H54 (cell line): ENCODE results near the gene SLC9A3.
A peak's percentile ranks its signal among the peaks of the same experiment; 100 is the strongest.

Source experiments
- DNase-seq: peaks from one replicate; pipeline ENCODE4 v3.0.0; 2011; ENCODE audit warnings: low spot score, mixed read lengths; ENCODE audit not compliant: insufficient read length
- FAIRE-seq: peaks from 3 replicates; lab custom pipeline; 2011; peaks lifted over from hg19 to GRCh38; lab: Jason Lieb, UNC
- POLR2A ChIP-seq: IDR thresholded peaks from 2 replicates; pipeline ENCODE4 v1.6.1; 2011; ENCODE audit warnings: low read depth, mild to moderate bottlenecking, low read length

SLC9A3 gene

GRCh38 chr5:440401-441201 lies 83.6 kb downstream of the SLC9A3 start:
- no peak for TF ChIP-seq POLR2A
- FAIRE-seq (no peak), DNase-seq (no peak)

GRCh38 chr5:439636-440035 lies 84.6 kb downstream of the SLC9A3 start:
- no peak for FAIRE-seq
- TF ChIP-seq POLR2A, result no peak
- DNase-seq, result no peak

GRCh38 chr5:439181-439580 lies 85.1 kb downstream of the SLC9A3 start:
- no peak for TF ChIP-seq POLR2A

GRCh38 chr5:438481-438981 lies 85.7 kb downstream of the SLC9A3 start:
- DNase-seq (no peak), FAIRE-seq (no peak)
- TF ChIP-seq POLR2A, result no peak

More at GRCh38 chr5:439181-439580, 85.1 kb downstream of the SLC9A3 start:
- FAIRE-seq (no peak), DNase-seq (no peak)

GRCh38 chr5:437281-437771 lies 86.9 kb downstream of the SLC9A3 start:
- no peak for TF ChIP-seq POLR2A
- no peak for DNase-seq
- FAIRE-seq, result no peak

- no peak for FAIRE-seq
- no peak for TF ChIP-seq POLR2A
- DNase-seq, result no peak
These were observed 87.6 kb downstream of the SLC9A3 start for GRCh38 chr5:436641-436975.

GRCh38 chr5:435961-436640 lies 88.1 kb downstream of the SLC9A3 start:
- DNase-seq (peak; percentile 67), FAIRE-seq (no peak)
- no peak for TF ChIP-seq POLR2A

GRCh38 chr5:435156-435790 lies 89.0 kb downstream of the SLC9A3 start:
- TF ChIP-seq POLR2A, result no peak
- no peak for FAIRE-seq
- no peak for DNase-seq

GRCh38 chr5:434443-435146 lies 89.7 kb downstream of the SLC9A3 start:
- FAIRE-seq (no peak), DNase-seq (no peak)
- TF ChIP-seq POLR2A, result no peak

- no peak for TF ChIP-seq POLR2A
- DNase-seq (no peak), FAIRE-seq (no peak)
These were observed 90.4 kb downstream of the SLC9A3 start for GRCh38 chr5:433836-434235.

GRCh38 chr5:432928-433791 lies 91.1 kb downstream of the SLC9A3 start:
- no peak for FAIRE-seq
- DNase-seq, result no peak

GRCh38 chr5:432201-432927 lies 91.9 kb downstream of the SLC9A3 start:
- no peak for TF ChIP-seq POLR2A
- DNase-seq (no peak), FAIRE-seq (no peak)

More at GRCh38 chr5:432928-433791, 91.1 kb downstream of the SLC9A3 start:
- TF ChIP-seq POLR2A, result no peak
